Kidney capillary endothelial cell (primary cell): Measurements from ENCODE around the gene SIRT6.
A peak's percentile ranks its signal among the peaks of the same experiment; 100 is the strongest.
"Not testable (repeated sequence)": the region's sequence is repeated elsewhere in the genome, so short reads cannot be mapped to it uniquely, and the experiment has no call there.

Experiments used
- DNase-seq: peaks from one replicate; pipeline ENCODE4 v3.0.0-alpha.2; 2018; ENCODE audit warnings: low spot score

SIRT6 gene

DNA sequence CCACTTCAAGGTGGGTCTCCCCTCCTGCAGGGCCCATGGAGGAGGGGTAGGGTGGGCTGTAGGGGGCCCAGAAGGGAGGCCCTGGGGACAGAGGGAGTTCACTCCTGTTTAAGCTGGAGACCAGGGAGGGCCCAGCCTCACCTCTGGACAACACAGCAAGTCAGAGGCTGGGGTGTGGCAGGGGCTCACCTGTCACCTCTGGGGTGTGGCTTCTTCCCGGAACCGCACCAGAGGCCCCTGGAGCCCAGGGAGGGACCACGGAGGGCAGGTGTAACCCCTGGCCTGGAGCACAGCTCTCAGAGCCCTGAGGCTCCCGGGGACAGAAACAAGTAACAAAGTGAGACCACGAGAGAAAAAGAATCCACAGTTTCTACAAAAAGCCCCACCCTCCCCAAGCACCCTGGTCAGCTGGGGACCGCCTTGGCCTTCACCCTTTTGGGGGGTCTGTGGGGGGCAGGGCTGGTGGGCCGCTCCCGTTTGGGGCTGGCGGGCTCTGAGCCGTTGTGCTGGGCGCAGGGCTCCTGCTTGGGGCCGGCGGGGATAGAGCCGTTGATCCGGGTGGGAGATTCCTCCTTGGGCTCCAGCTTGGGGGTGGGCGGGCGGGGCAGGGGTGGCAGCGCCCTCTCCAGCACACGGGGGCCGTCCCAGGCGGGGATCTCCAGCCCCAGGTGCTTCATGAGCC lies 8.0 kb downstream of the SIRT6 start:
- DNase-seq = no peak

- no peak for DNase-seq
Observed at GRCh38 chr19:4173479-4174212, 8.7 kb downstream of the SIRT6 start.

DNA sequence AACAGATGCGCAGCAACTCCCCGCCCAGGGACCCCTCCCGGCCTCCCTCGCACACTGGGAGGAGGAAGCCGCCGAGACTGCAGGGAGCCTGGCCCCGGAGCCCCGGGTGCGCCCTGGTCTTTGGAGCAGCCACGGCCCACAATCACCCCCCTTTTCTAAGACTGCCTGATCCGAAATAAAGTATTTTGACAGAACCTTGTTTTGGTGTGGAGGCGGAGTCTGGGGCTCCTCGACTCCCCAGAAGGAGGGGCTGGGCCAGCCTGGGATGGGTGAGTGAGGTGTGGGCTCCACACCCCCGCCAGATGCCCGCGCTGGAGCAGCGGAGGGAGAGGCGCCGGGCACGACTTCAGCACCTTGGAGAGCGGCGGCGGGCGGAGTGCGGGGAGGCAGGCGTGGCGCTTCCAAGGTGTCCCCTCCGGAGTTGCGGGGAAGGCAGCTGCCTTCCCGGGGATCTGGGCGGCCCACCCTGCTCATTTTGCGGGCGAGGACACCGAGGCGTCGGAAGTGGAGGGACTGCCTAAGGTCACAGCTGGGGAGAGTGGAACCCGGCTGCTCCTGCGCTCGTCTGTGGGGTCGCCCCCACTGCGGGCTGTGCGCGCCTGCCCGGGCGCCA lies 9.4 kb downstream of the SIRT6 start:
- DNase-seq = peak; percentile 41

DNA sequence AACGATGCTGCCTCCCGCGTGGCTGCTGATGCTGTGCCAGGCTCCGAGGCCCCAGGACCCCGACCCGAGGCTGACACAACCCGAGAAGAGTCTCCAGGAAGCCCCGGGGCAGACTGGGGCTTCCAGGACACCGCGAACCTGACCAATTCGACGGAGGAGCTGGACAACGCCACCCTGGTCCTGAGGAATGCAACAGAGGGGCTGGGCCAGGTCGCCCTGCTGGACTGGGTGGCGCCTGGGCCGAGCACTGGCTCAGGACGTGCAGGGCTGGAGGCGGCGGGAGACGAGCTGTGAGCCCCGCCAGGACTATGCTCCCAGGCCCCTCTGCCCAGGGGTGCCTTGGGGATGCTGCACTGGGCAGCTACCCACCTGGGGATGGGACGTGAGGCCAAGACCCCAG lies 10.7 kb downstream of the SIRT6 start:
- no peak for DNase-seq

DNA sequence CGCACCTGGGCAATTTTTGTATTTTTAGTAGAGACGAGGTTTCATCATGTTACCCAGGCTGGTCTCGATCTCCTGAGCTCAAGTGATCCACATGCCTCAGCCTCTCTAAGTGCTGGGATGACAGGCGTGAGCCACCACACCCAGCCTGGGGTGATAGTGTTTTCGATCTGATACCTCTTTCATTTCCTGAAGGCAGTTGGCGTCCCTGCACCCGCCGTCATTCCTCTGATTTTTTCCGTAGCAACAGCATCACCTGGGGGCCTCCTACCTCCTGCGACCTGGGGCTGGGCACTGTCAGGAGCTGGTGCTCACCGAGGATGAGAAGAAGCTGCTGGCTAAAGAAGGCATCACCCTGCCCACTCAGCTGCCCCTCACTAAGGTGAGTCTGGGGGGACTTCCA lies 18.1 kb downstream of the SIRT6 start:
- DNase-seq = no peak

DNA sequence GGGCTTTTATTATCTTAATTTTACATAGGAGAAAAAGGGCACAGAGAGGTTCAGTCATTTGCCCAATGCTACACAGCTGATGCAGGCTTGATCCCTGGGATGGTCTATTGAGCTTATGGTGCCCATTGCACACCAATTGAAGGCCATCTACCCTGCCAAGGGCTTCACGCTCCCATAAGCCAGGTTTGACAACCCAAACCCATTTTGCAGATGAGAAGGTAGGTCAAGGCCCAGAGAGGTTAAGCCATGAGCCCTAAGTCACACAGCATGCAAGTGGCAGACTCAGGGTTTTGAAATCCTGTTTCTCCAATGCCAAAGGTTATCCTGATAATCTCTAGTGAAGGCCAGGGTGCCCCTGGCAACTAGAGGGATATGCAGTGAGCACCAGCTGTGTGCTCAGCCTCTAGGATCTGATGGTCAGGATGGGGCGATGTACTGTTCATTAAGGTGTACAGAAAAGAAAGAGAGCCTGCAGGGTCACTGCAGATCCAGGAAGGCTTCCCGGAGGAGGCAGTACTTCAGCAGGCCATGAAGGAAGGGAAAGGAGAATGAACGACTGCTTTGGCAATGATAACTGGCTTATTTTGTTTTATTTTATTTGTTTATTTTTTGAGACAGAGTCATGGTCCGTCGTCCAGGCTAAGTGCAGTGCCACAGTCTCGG lies 20.8 kb downstream of the SIRT6 start:
- DNase-seq = no peak

GRCh38 chr19:4157971-4158370 lies 24.4 kb downstream of the SIRT6 start:
- DNase-seq = not testable (repeated sequence)

DNA sequence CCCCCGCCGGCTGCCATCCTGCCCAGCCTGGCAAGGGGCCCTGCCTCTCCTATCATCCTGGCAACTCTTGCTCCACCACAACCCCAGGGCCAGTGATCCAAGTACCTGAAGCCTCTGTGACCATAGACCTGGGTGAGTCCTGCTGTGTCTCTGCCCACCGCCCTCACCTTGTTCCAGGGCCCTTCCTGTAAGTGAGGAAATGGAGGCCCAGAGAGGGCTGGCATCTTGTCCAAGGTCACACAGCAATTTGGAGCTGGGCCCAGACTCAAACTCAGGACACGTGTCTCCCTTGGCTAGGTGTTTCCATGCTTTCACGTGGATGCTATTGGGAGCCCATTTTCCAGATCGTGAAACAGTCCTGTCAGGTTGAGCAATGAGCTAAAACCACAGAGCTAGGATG lies 25.2 kb downstream of the SIRT6 start:
- DNase-seq = no peak

DNA sequence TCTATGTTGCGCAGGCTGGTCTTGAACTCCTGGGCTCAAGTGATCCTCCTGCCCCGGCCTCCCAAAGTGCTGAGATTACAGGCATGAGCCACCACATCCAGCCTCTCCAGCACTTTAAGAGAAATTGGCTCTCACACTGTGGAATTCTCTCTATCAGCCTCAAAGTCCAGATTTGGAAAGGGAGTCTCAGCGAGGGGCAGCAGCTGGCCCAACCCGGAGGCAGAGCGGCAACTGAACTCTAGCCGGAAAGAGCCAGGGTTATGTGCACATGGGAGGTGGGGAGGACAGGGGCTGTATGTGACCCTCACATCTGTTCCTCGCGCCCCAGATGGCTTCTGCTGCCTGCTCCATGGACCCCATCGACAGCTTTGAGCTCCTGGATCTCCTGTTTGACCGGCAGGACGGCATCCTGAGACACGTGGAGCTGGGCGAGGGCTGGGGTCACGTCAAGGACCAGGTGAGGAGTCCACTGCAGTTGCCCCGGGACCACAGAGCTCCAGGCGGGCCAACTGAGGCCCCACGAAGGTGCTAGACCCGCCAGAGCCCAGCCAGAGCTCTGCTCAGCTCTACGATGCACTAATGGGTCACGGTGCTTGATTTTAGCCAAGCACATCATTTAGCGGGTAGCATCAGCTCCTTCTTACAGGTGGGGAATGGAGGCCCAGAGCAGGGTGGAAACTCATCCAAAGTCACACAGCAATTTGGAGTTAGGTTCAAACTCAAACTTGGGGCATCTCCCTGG lies 27.6 kb downstream of the SIRT6 start:
- no peak for DNase-seq

- no peak for DNase-seq
Observed at GRCh38 chr19:4152241-4152998, 29.9 kb downstream of the SIRT6 start.

GRCh38 chr19:4151623-4152022 lies 30.7 kb downstream of the SIRT6 start:
- no peak for DNase-seq

DNA sequence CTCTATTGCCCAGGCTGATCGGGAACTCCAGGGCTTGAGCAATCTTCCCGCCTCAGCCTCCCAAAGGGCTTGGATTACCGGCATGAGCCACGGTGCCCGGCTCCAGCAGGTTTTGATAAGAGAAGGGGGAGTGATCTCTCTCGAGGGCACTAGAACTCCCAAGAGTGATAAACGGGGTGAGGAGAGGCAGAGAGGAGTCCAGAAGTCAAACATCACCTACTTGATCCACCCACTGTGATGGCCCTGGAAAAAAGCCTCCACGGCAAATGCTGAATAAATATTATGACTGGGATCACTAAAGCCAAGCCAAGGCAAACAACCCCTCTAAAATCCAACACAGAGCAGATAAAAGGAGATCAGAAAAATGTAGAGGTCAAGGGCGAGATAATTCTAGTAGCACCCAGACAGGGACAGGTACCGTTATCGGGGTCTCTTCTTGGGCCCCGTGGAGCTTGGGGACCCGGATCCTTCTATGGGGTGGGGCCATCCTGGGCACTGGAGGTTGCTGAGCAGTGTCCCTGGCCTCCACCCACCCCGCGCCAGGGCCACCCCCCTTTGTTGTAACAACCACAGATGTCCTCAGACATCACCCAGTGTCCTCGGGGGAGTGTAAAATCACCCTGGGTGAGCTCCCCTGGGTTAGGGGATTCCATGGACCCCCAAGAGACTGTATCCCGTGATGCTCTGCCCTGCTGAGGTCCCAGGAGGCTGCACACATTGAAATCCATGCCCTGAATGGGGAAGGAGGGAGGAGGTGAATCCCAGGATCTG lies 32.7 kb downstream of the SIRT6 start:
- no peak for DNase-seq

DNA sequence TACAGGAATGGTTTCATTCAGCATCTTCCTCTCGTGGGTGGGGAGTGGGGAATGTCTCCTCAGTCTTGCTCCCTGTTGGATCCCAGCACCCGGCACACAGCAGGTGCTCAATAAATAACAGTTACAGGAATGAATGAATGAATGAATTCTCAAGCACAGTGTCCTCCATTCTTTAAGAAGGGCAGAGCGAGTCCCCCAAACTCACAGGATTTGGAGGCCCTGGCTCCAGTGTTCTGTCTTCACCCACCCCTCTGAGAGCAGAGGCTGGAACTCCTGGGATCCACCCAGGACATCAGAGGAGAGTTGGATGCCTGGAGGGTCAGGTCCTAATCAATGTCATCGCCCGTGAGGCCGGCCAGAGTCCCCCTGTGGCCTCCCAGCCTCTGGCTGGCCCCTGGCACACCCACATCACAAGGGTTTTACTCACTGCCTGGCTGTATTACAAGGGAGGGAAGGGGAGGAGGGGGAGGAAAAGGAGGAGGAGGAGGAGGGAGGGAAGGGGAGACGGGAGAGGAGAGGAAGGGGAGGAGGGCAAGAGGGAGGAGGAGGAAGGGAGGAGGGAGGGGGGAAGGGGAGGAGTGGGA lies 37.6 kb downstream of the SIRT6 start:
- DNase-seq = no peak

GRCh38 chr19:4142916-4143315 lies 39.4 kb downstream of the SIRT6 start:
- DNase-seq = not testable (repeated sequence)

DNA sequence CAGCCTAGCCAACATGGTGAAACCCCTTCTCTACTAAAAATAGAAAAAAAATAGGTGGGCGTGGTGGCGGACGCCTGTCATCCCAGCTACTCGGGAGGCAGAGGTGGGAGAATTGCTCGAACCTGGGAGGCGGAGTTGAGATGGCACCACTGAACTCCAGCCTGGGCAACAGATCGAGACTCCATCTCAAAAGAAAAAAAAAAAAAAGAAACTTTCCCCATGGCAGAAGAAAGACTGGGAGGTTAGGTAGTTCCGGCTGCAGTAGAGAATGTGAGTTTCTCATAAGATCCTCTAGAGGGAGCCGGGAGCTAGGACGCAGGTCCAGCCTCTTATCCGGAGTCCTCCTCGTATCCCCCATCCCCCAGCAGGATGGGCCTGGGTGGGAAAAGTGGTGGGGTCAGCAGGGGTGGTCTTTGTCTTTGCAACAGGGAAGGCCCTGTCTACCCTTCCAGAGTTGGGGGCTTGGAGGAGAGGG lies 42.1 kb downstream of the SIRT6 start:
- peak; percentile 57 for DNase-seq

DNA sequence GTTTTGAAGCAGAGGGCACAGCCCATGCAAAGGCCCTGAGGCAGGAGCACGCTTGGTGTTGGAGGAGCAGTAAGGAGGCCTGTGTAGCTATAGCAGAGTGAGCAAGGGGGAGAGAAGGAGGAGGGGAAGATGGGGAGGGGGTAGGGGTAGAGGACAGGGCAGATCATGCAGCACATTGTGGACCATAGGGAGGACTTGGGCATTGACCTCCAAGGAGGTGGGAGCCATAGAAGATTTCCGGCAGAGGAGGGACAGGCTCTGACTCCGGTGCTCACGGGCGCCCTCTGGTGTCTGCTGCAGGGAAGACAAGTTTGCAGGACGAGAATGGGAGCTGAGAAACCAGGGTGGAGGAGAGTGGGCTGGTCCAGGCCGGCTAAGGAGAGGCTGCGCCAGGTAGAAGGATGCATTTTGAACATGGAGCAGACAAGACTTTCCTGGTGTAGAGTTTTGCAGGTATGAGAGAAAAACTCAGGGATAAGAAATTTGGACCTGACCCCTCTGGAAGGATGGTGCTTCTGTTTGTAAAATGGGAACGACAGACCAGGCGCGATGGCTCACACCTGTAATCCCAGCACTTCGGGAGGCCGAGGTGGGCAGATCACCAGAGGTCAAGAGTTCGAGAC lies 42.6 kb downstream of the SIRT6 start:
- DNase-seq = peak; percentile 54

DNA sequence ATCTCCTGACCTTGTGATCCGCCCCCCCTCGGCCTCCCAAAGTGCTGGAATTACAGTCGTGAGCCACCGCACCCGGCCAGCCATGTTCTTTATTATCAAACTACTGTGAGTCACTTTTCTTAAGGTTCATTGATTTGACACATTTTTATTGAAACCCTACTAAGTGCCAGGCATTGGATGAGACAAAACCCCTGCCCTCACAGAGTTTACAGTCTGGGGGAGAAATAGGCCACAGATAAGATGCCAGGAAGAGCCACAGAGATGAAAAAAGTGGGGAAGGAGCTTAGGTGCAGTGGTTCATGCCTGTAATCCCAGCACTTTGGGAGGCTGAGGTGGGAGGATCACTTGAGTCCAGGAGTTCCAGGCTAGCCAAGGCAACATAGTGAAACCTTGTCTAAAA lies 43.9 kb downstream of the SIRT6 start:
- DNase-seq = no peak

DNA sequence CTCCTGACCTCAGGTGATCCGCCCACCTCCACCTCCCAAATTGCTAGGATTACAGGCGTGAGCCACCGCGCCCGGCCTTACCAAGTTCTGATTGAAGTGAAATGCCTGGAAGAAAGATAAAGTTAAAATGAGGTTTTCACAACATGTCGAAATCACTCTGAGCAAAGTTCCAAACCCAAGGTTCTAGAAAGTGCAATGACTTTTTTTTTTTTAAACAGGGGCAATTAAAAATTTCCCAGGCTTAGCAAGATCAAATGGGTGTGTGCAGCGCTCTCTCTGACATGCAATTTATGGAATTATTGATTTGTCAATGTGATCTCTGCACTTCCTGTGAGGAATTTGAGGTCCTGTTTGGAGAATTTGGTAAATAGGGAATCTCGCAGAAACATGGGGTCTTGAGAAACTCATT lies 45.7 kb downstream of the SIRT6 start:
- no peak for DNase-seq

- not testable (repeated sequence) for DNase-seq
Observed at GRCh38 chr19:4135386-4135785, 47.0 kb downstream of the SIRT6 start.

DNA sequence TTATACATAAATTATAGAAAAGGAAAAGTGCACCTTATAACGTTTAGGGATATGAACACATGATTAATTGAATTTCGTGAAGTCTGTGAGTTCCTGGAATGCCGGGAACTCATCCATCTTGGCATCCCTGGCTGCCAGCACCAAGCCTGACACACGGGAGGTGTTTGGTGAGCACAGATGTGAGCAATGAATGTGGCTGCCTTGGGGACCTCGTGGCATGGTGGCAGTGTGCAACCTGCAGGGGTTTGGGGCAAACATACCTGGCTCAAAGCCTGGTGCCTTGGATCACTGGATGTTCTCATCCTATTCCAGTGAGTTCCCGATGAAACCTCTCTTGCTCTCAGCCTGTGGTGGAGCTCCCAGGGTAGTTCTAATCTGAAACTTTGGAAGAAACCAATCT lies 48.0 kb downstream of the SIRT6 start:
- DNase-seq = no peak
